Erythroblast (primary cell): Measurements from ENCODE around the gene PDE6D.

Experiments used
- GATA1 ChIP-seq: IDR thresholded peaks from 2 replicates; pipeline ENCODE4 v1.6.1; 2011; ENCODE audit warnings: low read depth, mild to moderate bottlenecking, control low read depth, low read length, moderate library complexity
- POLR2A ChIP-seq: IDR thresholded peaks from 2 replicates; pipeline ENCODE4 v1.6.1; 2011; ENCODE audit warnings: mild to moderate bottlenecking, low read length

DNA sequence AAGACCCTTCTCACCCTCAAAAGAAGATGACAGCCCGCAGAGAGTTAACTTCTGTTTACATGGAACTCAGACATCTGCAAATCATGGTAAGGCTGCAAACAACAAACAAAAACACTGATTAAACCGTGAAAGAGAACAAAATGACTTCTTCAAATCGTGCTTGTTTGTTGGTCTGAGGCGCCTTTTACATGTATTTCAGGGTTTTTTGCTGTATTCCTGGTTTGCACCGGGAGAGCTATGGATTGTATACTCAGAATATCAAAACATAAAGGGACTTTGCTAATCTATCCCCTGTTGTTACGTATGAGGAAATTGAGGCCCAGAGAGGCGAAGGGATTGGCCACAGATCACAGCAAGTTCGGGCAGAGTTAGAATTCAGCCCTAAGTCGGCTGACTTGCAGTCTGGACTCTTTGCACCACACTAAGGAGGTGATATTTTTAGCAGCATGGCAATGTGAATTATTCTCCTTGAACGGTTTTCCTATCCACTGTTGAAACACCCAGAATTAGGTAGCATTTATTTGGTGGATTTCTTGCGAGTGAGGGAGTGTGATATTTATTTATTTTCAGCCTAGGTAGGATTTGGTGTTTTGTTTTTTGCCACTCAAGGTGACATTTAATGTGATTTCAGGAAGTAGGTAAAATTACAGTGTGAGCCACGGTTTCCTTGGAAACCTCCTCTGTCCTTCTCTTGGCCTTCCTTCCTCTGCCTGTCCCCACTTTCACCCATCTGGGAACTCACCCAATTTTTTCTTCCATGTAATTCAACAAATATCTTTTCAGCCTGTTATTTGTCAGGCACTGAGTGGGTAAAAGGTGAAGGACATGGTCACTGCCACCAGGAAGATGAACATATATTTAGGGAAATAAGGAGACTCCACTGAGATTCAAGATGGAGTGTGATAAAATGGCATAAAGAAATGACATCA, 980 bp upstream of the PDE6D start:
- TF ChIP-seq POLR2A (no peak), GATA1 (no peak)
